ENCODE results near the gene RCN1. TPM values are rescaled to one million over a fixed set of nuclear protein-coding genes. Genes with fewer than 3 reads are reported as not detected.
"Not testable (repeated sequence)": the region's sequence is repeated elsewhere in the genome, so short reads cannot be mapped to it uniquely, and the experiment has no call there.

RCN1 gene
- total and polyA plus RNA-seq, 4 donors = 35.9 to 58.1 (median 46.4) TPM

GRCh38 chr11:32103121-32103719 is 12.3 kb downstream of the RCN1 start:
- not testable (repeated sequence) for H3K27ac ChIP-seq (ENCODE audit: low read depth in 1 of 2, low read length in 2 of 2); H3K4me1 ChIP-seq (ENCODE audit: control insufficient read depth in 4 of 4, insufficient read depth in 4 of 4, low read length in 3 of 4); H3K9ac ChIP-seq (ENCODE audit: low read depth in 1 of 2, low read length in 2 of 2); H3K27me3 ChIP-seq (ENCODE audit: control insufficient read depth in 4 of 4, insufficient read depth in 4 of 4, low read length in 3 of 4); H3K9me3 ChIP-seq (ENCODE audit: control insufficient read depth in 4 of 4, low read length in 3 of 4); H3K4me3 ChIP-seq (ENCODE audit: low read depth in 1 of 3, low read length in 3 of 3); DNase-seq (ENCODE audit: low spot score)
- H3K36me3 ChIP-seq (ENCODE audit: control insufficient read depth in 4 of 4, insufficient read depth in 3 of 4, low read depth in 1 of 4, low read length in 3 of 4) = peaks cover 2 to 33% (median 23%) of the 10 kb centered on the region in 4 donors
- TF ChIP-seq SP1 (IDR thresholded peaks at IDR 0.05) (peak; percentile 71), NR2F2 (IDR thresholded peaks at IDR 0.05) (peak; percentile 79), FOXA2 (IDR thresholded peaks at IDR 0.05) (peak; percentile 60), RXRA (IDR thresholded peaks at IDR 0.05) (peak in 1 of 2 donors; percentile 48), FOXA1 (IDR thresholded peaks at IDR 0.05) (peak; percentile 19)
- WGBS = 53% methylated on average over 10 of the region's 11 CpGs

GRCh38 chr11:32103941-32104340 is 13.1 kb downstream of the RCN1 start:
- H3K4me3 ChIP-seq (ENCODE audit: low read depth in 1 of 3, low read length in 3 of 3) = no peak overlapping the region
- peaks cover 0 to 7% (median 2%) of the 10 kb centered on the region in 4 donors for H3K4me1 ChIP-seq (ENCODE audit: control insufficient read depth in 4 of 4, insufficient read depth in 4 of 4, low read length in 3 of 4)
- no peak for DNase-seq (ENCODE audit: low spot score)
- H3K27ac ChIP-seq (ENCODE audit: low read depth in 1 of 2, low read length in 2 of 2) = no peak overlapping the region
- H3K9ac ChIP-seq (ENCODE audit: low read depth in 1 of 2, low read length in 2 of 2) = no peak overlapping the region
- no peaks in the 10 kb centered on the region for H3K27me3 ChIP-seq (ENCODE audit: control insufficient read depth in 4 of 4, insufficient read depth in 4 of 4, low read length in 3 of 4)
- no peaks in the 10 kb centered on the region for H3K9me3 ChIP-seq (ENCODE audit: control insufficient read depth in 4 of 4, low read length in 3 of 4)
- no peak for TF ChIP-seq NR2F2 (IDR thresholded peaks at IDR 0.05)
- TF ChIP-seq ZBTB33 (IDR thresholded peaks at IDR 0.05) = no peak
- TF ChIP-seq FOXA1 (IDR thresholded peaks at IDR 0.05) = no peak
- no peak for TF ChIP-seq JUND (IDR thresholded peaks at IDR 0.05)
- no peak for TF ChIP-seq HNF4A (conservative IDR thresholded peaks at IDR 0.05)
- TF ChIP-seq HNF4G (IDR thresholded peaks at IDR 0.05) = no peak
- no peak for TF ChIP-seq REST (IDR thresholded peaks at IDR 0.05)
- TF ChIP-seq SP1 (IDR thresholded peaks at IDR 0.05) = no peak
- TF ChIP-seq RAD21 (IDR thresholded peaks at IDR 0.05) = no peak
- no peak for TF ChIP-seq RXRA (IDR thresholded peaks at IDR 0.05)
- no peak for TF ChIP-seq FOXA2 (IDR thresholded peaks at IDR 0.05)
- TF ChIP-seq ATF3 (IDR thresholded peaks at IDR 0.05) = no peak
- H3K36me3 ChIP-seq (ENCODE audit: control insufficient read depth in 4 of 4, insufficient read depth in 3 of 4, low read depth in 1 of 4, low read length in 3 of 4) = peaks cover 2 to 29% (median 18%) of the 10 kb centered on the region in 4 donors
- 95% methylated on average over 5 of the region's 5 CpGs for WGBS
